OCI-M2 (cell line): Measurements from ENCODE around the gene INAFM2.

Experiments
- DNase-seq: peaks from one replicate; lab custom pipeline; 2025; ENCODE audit not compliant: unreplicated experiment; lab: John Stamatoyannopoulos, UW

The INAFM2 gene

GRCh38 chr15:40342416-40343320 is 19.2 kb downstream of the INAFM2 start:
- DNase-seq = no peak

GRCh38 chr15:40343512-40343911 is 20.0 kb downstream of the INAFM2 start:
- DNase-seq = no peak

- no peak for DNase-seq
These were observed 20.7 kb downstream of the INAFM2 start for GRCh38 chr15:40344217-40344616.

- DNase-seq = no peak
These were observed 21.2 kb downstream of the INAFM2 start for GRCh38 chr15:40344631-40345120.

GRCh38 chr15:40345225-40345866 is 21.9 kb downstream of the INAFM2 start:
- no peak for DNase-seq

- no peak for DNase-seq
These were observed 22.5 kb downstream of the INAFM2 start for GRCh38 chr15:40345867-40346578.

- DNase-seq = no peak
These were observed 23.4 kb downstream of the INAFM2 start for GRCh38 chr15:40346579-40347558.

GRCh38 chr15:40347559-40348473 is 24.3 kb downstream of the INAFM2 start:
- DNase-seq = no peak

GRCh38 chr15:40348474-40348870 is 25.0 kb downstream of the INAFM2 start:
- DNase-seq = no peak

- DNase-seq = no peak
These were observed 25.7 kb downstream of the INAFM2 start for GRCh38 chr15:40349163-40349562.

- no peak for DNase-seq
These were observed 28.9 kb downstream of the INAFM2 start for GRCh38 chr15:40352281-40352901.

GRCh38 chr15:40353697-40354096 is 30.2 kb downstream of the INAFM2 start:
- DNase-seq = no peak

- DNase-seq = no peak
These were observed 31.1 kb downstream of the INAFM2 start for GRCh38 chr15:40354408-40355171.

GRCh38 chr15:40355976-40356585 is 32.6 kb downstream of the INAFM2 start:
- DNase-seq = no peak

- DNase-seq = no peak
These were observed 33.8 kb downstream of the INAFM2 start for GRCh38 chr15:40357246-40357645.

- peak; percentile 25 for DNase-seq
These were observed 34.4 kb downstream of the INAFM2 start, which contains the start of gene DISP2 for GRCh38 chr15:40357723-40358470. Gene DISP2 (plus strand): TSS chr15:40358219. CDS start chr15:40358322, 103 bp downstream.
